HepG2 (cell line): ENCODE data around the gene ACTR1A. TPM values are rescaled to one million over a fixed set of nuclear protein-coding genes. Genes with fewer than 3 reads are reported as not detected.

Experiments
- DR1 ChIP-seq: sonication (generic); formaldehyde crosslinking; IDR thresholded peaks from 2 replicates; pipeline ENCODE4 v1.8.0; 2021; ENCODE audit warnings: mild to moderate bottlenecking, missing genetic modification reagents, inconsistent platforms
- FOXK2 ChIP-seq: fragments of 450-650 bp; IDR thresholded peaks from 2 replicates; pipeline ENCODE4 v1.6.1; 2016
- HDAC1 ChIP-seq: sonication (generic); formaldehyde crosslinking; IDR thresholded peaks from 2 replicates; pipeline ENCODE4 v1.5.1; 2020; ENCODE audit warnings: mild to moderate bottlenecking, missing genetic modification reagents
- KDM1A ChIP-seq: IDR thresholded peaks from 2 replicates; pipeline ENCODE4 v1.6.1; 2016; ENCODE audit warnings: missing compliant biosample characterization
- MIER3 ChIP-seq: IDR thresholded peaks from 2 replicates; pipeline ENCODE4 v1.6.1; 2016; ENCODE audit warnings: missing compliant biosample characterization, borderline replicate concordance
- PITX1 ChIP-seq: sonication (generic); formaldehyde crosslinking; IDR thresholded peaks from 2 replicates; pipeline ENCODE4 v1.5.1; 2020; ENCODE audit warnings: mild to moderate bottlenecking, missing genetic modification reagents
- SIN3A ChIP-seq: IDR thresholded peaks from 2 replicates; pipeline ENCODE4 v1.6.1; 2011; ENCODE audit warnings: low read depth, mild to moderate bottlenecking, control low read depth, low read length, borderline replicate concordance
- SOX5 ChIP-seq: IDR thresholded peaks from 2 replicates; pipeline ENCODE4 v1.6.1; 2016; ENCODE audit warnings: borderline replicate concordance
- YY1 ChIP-seq: IDR thresholded peaks from 2 replicates; pipeline ENCODE4 v1.6.1; 2011; ENCODE audit warnings: low read length, low read depth, moderate library complexity, mild to moderate bottlenecking; ENCODE audit not compliant: insufficient read depth, insufficient replicate concordance
- ZBTB44 ChIP-seq: sonication (generic); formaldehyde crosslinking; IDR thresholded peaks from 2 replicates; pipeline ENCODE4 v1.4.0; 2020; ENCODE audit warnings: missing genetic modification reagents
- ZIK1 ChIP-seq: sonication (generic); formaldehyde crosslinking; IDR thresholded peaks from 2 replicates; pipeline ENCODE4 v1.5.0; 2020; ENCODE audit warnings: mild to moderate bottlenecking, low read depth, missing genetic modification reagents, borderline replicate concordance
- ZNF354B ChIP-seq: sonication (generic); formaldehyde crosslinking; IDR thresholded peaks from 2 replicates; pipeline ENCODE4 v1.8.0; 2022; ENCODE audit warnings: mild to moderate bottlenecking, missing genetic modification reagents
- ZNF451 ChIP-seq: sonication (generic); formaldehyde crosslinking; IDR thresholded peaks from 2 replicates; pipeline ENCODE4 v1.5.0; 2020; ENCODE audit warnings: mild to moderate bottlenecking, missing genetic modification reagents
- ZNF574 ChIP-seq: sonication (generic); formaldehyde crosslinking; IDR thresholded peaks from 2 replicates; pipeline ENCODE4 v1.4.0; 2020; ENCODE audit warnings: missing genetic modification reagents
- ZNF687 ChIP-seq: sonication (generic); formaldehyde crosslinking; IDR thresholded peaks from 2 replicates; pipeline ENCODE4 v1.5.1; 2020; ENCODE audit warnings: mild to moderate bottlenecking, missing genetic modification reagents, moderate library complexity
- ZNF704 ChIP-seq: sonication (generic); formaldehyde crosslinking; IDR thresholded peaks from 2 replicates; pipeline ENCODE4 v1.8.1; 2023; ENCODE audit warnings: mild to moderate bottlenecking, inconsistent platforms, moderate library complexity, missing genetic modification reagents, borderline replicate concordance
- ZNF747 ChIP-seq: sonication (generic); formaldehyde crosslinking; IDR thresholded peaks from 2 replicates; pipeline ENCODE4 v1.8.1; 2023; ENCODE audit warnings: missing genetic modification reagents, mild to moderate bottlenecking, borderline replicate concordance
- ZNF83 ChIP-seq: sonication (generic); formaldehyde crosslinking; IDR thresholded peaks from 2 replicates; pipeline ENCODE4 v1.4.0; 2020; ENCODE audit warnings: missing genetic modification reagents, mild to moderate bottlenecking, borderline replicate concordance
- ZSCAN31 ChIP-seq: sonication (generic); formaldehyde crosslinking; IDR thresholded peaks from 2 replicates; pipeline ENCODE4 v1.5.0; 2020; ENCODE audit warnings: low read depth, mild to moderate bottlenecking, missing genetic modification reagents
- polyA plus RNA-seq, 8 experiments: library from polyadenylated mRNA; depleted of rRNA in 3 of 8; stranded (reverse) in 7 of 8; unstranded in 1 of 8; fragments of >200 nt; fragmentation: Illumina TruSeq in 4 of 8; extraction: Trizol in 4 of 8; gene quantifications; 2 replicates each; pipeline versions ENCODE4 v1.2.1 to v1.2.3, GENCODE V29; 2011 to 2016; ENCODE audit warnings: low read depth in 4 of 8, missing spikeins in 1 of 8, mixed read lengths in 1 of 8; ENCODE audit not compliant: insufficient read depth in 1 of 8
- total RNA-seq, 5 experiments: library from RNA; depleted of rRNA; stranded (reverse); fragments of >200 nt; fragmentation: Illumina TruSeq; extraction: Trizol; gene quantifications; 2 replicates each; pipeline ENCODE4 v1.2.3, GENCODE V29; 2016; ENCODE audit warnings: low read depth in 1 of 5

Gene ACTR1A
- total and polyA plus RNA-seq, 2 of the 13 experiments (the other 11 are each of a cell fraction or from before 2014, with no cell fraction given) = 59.6 to 62.8 TPM

- TF ChIP-seq ZNF687 (CRISPR knock-in tag) (peak; percentile 57), ZNF704 (CRISPR knock-in tag) (no peak), ZNF747 (CRISPR knock-in tag) (peak; percentile 73; the same call in 1 of the 2 replicates), ZNF83 (CRISPR knock-in tag) (no peak), SIN3A (peak; percentile 51; the same call in 1 of the 2 replicates), MIER3 (CRISPR knock-in tag) (peak; percentile 53; the same call in 1 of the 2 replicates), ZSCAN31 (CRISPR knock-in tag) (peak; percentile 81; the same call in 1 of the 2 replicates), KDM1A (CRISPR knock-in tag) (no peak), ZNF451 (CRISPR knock-in tag) (0 out of 2 replicates have a peak, but pooled peaks have one; percentile 25), FOXK2 (peak; percentile 35; the same call in 1 of the 2 replicates), DR1 (CRISPR knock-in tag) (0 out of 2 replicates have a peak, but pooled peaks have one; percentile 41), ZIK1 (CRISPR knock-in tag) (no peak), SOX5 (CRISPR knock-in tag) (peak; percentile 21; the same call in 1 of the 2 replicates), ZBTB44 (CRISPR knock-in tag) (no peak), HDAC1 (CRISPR knock-in tag) (peak; percentile 62), ZNF354B (no peak), ZNF574 (peak; percentile 97), PITX1 (CRISPR knock-in tag) (no peak; the same call in 1 of the 2 replicates), YY1 (peak; percentile 16)
These were observed 1.0 kb upstream of the ACTR1A start, which contains the start of gene SUFU (continued) for GRCh38 chr10:102503264-102504178.
